ENCODE measurements around the gene VSTM4.

Gene VSTM4

DNA sequence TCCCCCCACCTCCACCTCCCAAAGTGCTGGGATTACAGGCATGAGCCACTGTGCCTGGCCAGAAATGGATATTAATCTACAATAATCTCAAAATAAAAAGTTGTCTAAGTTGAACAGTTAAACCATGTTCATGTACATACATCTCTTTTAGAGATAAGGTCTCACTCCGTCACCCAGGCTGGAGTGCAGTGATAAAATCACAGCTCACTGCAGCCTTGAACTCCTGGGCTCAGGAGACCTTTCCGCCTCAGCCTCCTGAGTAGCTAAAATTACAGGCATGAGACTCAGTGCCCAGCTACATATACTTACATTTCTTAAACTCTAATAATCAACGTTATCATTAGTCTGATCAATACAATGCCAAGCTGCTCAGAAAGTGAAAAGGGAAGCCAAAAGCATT, 36.2 kb downstream of the VSTM4 start:
- Histone ChIP-seq H3K4me3 (replicated peaks; ENCODE audit: insufficient read depth, low read length) (no peak overlapping the region), H3K27me3 (ENCODE audit: insufficient read depth, poor library complexity, severe bottlenecking) (peaks cover 3% of the 10 kb centered on the region), H3K27ac (replicated peaks) (no peak overlapping the region)
- TF ChIP-seq SPI1 (IDR thresholded peaks at IDR 0.05; ENCODE audit: borderline replicate concordance, low read depth) (no peak), POLR2AphosphoS5 (IDR thresholded peaks at IDR 0.05; ENCODE audit: low read depth) (no peak), GABPA (IDR thresholded peaks at IDR 0.05; ENCODE audit: low read depth) (no peak)
- TF ChIP-seq, protein P1, sequence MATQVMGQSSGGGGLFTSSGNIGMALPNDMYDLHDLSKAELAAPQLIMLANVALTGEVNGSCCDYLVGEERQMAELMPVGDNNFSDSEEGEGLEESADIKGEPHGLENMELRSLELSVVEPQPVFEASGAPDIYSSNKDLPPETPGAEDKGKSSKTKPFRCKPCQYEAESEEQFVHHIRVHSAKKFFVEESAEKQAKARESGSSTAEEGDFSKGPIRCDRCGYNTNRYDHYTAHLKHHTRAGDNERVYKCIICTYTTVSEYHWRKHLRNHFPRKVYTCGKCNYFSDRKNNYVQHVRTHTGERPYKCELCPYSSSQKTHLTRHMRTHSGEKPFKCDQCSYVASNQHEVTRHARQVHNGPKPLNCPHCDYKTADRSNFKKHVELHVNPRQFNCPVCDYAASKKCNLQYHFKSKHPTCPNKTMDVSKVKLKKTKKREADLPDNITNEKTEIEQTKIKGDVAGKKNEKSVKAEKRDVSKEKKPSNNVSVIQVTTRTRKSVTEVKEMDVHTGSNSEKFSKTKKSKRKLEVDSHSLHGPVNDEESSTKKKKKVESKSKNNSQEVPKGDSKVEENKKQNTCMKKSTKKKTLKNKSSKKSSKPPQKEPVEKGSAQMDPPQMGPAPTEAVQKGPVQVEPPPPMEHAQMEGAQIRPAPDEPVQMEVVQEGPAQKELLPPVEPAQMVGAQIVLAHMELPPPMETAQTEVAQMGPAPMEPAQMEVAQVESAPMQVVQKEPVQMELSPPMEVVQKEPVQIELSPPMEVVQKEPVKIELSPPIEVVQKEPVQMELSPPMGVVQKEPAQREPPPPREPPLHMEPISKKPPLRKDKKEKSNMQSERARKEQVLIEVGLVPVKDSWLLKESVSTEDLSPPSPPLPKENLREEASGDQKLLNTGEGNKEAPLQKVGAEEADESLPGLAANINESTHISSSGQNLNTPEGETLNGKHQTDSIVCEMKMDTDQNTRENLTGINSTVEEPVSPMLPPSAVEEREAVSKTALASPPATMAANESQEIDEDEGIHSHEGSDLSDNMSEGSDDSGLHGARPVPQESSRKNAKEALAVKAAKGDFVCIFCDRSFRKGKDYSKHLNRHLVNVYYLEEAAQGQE (IDR thresholded peaks at IDR 0.05; ENCODE audit: insufficient replicate concordance, low read depth) = no peak
- TF ChIP-seq, protein P2, sequence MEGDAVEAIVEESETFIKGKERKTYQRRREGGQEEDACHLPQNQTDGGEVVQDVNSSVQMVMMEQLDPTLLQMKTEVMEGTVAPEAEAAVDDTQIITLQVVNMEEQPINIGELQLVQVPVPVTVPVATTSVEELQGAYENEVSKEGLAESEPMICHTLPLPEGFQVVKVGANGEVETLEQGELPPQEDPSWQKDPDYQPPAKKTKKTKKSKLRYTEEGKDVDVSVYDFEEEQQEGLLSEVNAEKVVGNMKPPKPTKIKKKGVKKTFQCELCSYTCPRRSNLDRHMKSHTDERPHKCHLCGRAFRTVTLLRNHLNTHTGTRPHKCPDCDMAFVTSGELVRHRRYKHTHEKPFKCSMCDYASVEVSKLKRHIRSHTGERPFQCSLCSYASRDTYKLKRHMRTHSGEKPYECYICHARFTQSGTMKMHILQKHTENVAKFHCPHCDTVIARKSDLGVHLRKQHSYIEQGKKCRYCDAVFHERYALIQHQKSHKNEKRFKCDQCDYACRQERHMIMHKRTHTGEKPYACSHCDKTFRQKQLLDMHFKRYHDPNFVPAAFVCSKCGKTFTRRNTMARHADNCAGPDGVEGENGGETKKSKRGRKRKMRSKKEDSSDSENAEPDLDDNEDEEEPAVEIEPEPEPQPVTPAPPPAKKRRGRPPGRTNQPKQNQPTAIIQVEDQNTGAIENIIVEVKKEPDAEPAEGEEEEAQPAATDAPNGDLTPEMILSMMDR (IDR thresholded peaks at IDR 0.05; ENCODE audit: insufficient read depth, low read length) = no peak
- no peak for DNase-seq (ENCODE audit: low read depth in 1 of 2, low spot score in 1 of 2)

DNA sequence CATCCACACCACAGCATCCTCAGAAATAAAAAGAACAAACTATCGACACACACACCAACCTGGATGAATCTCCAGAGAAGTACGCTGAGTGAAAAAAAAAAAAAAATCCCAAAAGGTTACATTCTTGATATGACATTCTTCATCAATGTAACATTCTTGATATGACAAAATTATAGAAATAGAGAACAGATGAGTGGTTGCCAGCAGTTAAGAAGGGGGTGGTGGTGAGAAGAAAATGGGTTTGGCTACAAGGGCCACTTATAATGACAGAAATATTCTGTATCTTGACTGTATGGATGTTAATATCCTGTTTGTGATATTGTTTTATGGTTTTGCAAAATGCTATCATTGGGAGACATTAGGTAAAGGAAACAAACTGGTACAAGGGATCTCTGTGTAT, 36.9 kb downstream of the VSTM4 start:
- peaks cover 3% of the 10 kb centered on the region for H3K27me3 ChIP-seq (ENCODE audit: insufficient read depth, poor library complexity, severe bottlenecking)
- TF ChIP-seq, protein P1 (IDR thresholded peaks at IDR 0.05; ENCODE audit: insufficient replicate concordance, low read depth) = no peak
- TF ChIP-seq GABPA (IDR thresholded peaks at IDR 0.05; ENCODE audit: low read depth) (no peak), SPI1 (IDR thresholded peaks at IDR 0.05; ENCODE audit: borderline replicate concordance, low read depth) (no peak), POLR2AphosphoS5 (IDR thresholded peaks at IDR 0.05; ENCODE audit: low read depth) (no peak)
- TF ChIP-seq, protein P2 (IDR thresholded peaks at IDR 0.05; ENCODE audit: insufficient read depth, low read length) = no peak
- H3K27ac ChIP-seq (replicated peaks) = no peak overlapping the region
- DNase-seq (ENCODE audit: low read depth in 1 of 2, low spot score in 1 of 2) = no peak
- no peak overlapping the region for H3K4me3 ChIP-seq (replicated peaks; ENCODE audit: insufficient read depth, low read length)

DNA sequence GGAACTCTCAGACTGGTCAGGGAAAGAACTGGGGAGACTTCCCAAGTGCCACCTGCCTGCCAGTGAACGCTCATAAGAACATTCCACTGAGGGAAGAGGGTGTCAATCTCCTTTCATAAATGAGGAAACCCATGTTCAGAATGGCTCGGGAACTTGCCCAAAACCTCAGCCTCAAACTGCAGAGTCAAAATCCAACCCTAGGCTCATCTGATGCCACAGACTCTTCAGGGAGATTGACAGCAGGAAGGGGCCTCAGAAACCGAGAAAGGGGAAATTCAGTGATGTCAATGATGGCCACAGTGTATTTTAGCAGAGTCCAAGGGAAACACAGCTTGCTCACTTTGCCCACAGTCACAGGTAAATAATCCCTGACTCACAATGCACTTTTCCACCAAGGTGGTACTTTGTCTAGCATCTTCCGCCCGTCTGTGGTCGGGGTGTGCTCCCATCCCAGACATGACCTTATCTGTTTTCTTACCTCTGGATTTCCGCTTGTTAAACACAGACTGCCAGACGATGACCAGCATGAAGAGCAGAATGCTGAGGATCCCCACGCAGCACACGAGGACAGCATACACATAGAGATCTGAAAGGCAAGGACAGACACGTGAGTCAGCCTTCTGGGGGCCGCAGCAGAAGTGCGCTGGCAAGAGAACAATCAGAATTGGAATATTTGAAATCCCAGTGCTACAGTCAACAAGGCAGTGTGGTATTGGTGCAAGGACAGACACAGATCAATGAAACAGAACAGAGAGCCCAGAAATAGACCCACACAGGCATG, 38.4 kb downstream of the VSTM4 start:
- peak in 1 of 2 experiments; percentile 6 for DNase-seq (ENCODE audit: low read depth in 1 of 2, low spot score in 1 of 2)
- Histone ChIP-seq H3K4me3 (replicated peaks; ENCODE audit: insufficient read depth, low read length) (no peak overlapping the region), H3K27me3 (ENCODE audit: insufficient read depth, poor library complexity, severe bottlenecking) (peaks cover 3% of the 10 kb centered on the region), H3K27ac (replicated peaks) (no peak overlapping the region)
- TF ChIP-seq SPI1 (IDR thresholded peaks at IDR 0.05; ENCODE audit: borderline replicate concordance, low read depth) (0 out of 2 replicates have a peak, but pooled peaks have one; percentile 25), POLR2AphosphoS5 (IDR thresholded peaks at IDR 0.05; ENCODE audit: low read depth) (no peak)

DNA sequence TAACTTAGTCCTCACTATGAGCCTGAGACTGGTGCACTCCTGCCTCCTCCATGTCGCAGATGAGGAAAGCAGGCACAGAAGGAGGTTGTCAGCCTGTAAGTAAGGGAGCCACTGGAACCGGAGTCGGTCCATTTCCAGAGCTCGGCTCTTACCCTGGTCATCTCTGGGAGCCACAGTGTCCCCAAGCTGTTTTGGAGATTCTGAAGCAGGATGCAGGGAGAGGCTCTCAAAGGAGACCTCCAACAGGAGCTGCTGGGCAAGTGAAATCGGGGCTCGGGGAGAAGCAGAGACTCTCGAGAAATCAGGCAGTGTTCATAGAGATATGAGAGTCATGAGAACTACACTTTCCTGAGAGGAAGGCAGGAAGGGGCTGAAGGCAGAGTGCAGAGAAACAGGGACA, 39.0 kb downstream of the VSTM4 start:
- H3K4me3 ChIP-seq (replicated peaks; ENCODE audit: insufficient read depth, low read length) = no peak overlapping the region
- H3K27me3 ChIP-seq (ENCODE audit: insufficient read depth, poor library complexity, severe bottlenecking) = peaks cover 3% of the 10 kb centered on the region
- H3K27ac ChIP-seq (replicated peaks) = no peak overlapping the region
- no peak for DNase-seq (ENCODE audit: low read depth in 1 of 2, low spot score in 1 of 2)
- TF ChIP-seq, protein P2 (IDR thresholded peaks at IDR 0.05; ENCODE audit: insufficient read depth, low read length) = no peak
- TF ChIP-seq SPI1 (IDR thresholded peaks at IDR 0.05; ENCODE audit: borderline replicate concordance, low read depth) = no peak
- no peak for TF ChIP-seq GABPA (IDR thresholded peaks at IDR 0.05; ENCODE audit: low read depth)
- TF ChIP-seq POLR2AphosphoS5 (IDR thresholded peaks at IDR 0.05; ENCODE audit: low read depth) = no peak
- TF ChIP-seq, protein P1 (IDR thresholded peaks at IDR 0.05; ENCODE audit: insufficient replicate concordance, low read depth) = no peak

Measured in HL-60 (cell line).